ENCODE measurements around the gene RBBP6.
A peak's percentile ranks its signal among the peaks of the same experiment; 100 is the strongest.
"Not testable (repeated sequence)": the region's sequence is repeated elsewhere in the genome, so short reads cannot be mapped to it uniquely, and the experiment has no call there.

RBBP6 gene

DNA sequence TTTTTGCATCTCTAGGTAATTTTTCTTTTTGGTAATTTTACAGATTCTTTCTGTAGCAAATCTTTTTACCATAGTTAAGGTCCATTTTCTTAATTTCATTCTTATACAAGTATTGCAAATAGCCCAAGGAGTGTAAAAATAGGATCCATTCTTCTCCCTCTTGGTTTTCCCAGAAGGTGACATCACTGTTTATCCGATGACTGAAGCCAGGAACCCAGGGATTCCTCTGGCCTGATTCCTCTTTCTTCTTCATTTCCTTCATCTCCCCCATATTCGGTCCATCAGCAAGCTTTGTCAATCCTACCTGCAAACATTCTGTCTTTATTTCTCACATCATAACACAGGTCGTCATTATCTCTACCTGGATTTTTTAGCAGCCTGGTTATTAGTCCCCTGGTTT is 5.3 kb downstream of the RBBP6 start:
- Mint-ChIP-seq H3K9me3 (no peaks in the 10 kb centered on the region), H3K36me3 (ENCODE audit: insufficient read depth) (peaks cover 46% of the 10 kb centered on the region), H3K27me3 (no peaks in the 10 kb centered on the region), H3K27ac (ENCODE audit: low read depth) (peak overlapping the region; percentile 74), H3K4me3 (peak overlapping the region; percentile 36), H3K4me1 (peaks cover 69% of the 10 kb centered on the region)
- no peak for DNase-seq (ENCODE audit: low spot score in 2 of 2)
- ATAC-seq (replicated peaks; ENCODE audit: extremely low read depth, poor library complexity, severe bottlenecking), result no peak

DNA sequence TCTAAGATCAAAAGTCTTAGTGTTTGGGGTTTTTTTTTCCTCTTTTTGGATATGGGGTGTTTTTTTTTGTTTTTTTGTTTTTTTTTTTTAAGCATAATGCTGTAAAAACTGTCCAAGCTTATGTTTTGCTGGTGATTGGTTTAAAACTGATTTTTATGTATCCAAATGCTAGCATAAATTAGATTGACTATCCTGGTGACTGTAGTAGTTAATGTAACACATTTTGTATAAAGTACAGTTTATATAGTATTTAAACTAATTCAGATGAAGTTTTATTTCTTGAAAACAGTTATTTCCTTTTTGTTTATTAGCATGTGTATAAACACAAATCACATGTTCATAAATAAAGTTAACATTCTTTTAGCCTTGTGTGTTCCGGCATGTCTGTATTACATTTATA is 10.9 kb downstream of the RBBP6 start:
- Mint-ChIP-seq H3K4me3 (no peak overlapping the region), H3K4me1 (peaks cover 46% of the 10 kb centered on the region), H3K36me3 (ENCODE audit: insufficient read depth) (peaks cover 49% of the 10 kb centered on the region), H3K9me3 (no peaks in the 10 kb centered on the region), H3K27ac (ENCODE audit: low read depth) (no peak overlapping the region), H3K27me3 (no peaks in the 10 kb centered on the region)
- DNase-seq (ENCODE audit: low spot score in 2 of 2), result no peak
- no peak for ATAC-seq (replicated peaks; ENCODE audit: extremely low read depth, poor library complexity, severe bottlenecking)

DNA sequence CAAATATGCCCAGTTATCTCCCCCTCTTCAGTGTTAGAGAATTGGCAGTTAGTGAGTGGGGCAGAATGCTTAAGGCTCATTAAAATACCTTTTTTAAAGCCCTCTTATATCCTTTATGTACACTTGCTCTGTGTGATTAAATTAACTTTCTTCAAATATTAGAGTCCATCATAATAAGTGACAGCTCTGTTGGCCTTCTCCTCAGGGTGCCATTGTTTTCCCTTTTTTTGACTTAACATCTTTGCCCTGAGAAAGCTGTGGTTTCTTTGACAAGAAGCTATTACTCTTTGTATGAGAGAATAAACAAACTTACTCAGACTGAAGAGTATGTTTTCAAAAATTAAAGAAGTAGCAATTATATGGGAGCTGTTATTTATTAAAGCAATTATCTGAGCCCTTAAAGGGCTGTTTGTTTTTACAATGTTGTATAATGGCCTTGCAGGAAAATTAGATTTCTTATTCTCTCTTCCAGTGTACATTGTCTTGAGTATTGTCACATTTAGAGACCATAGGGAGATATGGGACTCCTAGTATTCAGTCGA is 13.4 kb downstream of the RBBP6 start:
- ATAC-seq (replicated peaks; ENCODE audit: extremely low read depth, poor library complexity, severe bottlenecking) (no peak), DNase-seq (ENCODE audit: low spot score in 2 of 2) (no peak)
- Mint-ChIP-seq H3K4me3 (no peak overlapping the region), H3K36me3 (ENCODE audit: insufficient read depth) (peaks cover 58% of the 10 kb centered on the region), H3K9me3 (no peaks in the 10 kb centered on the region), H3K4me1 (peaks cover 36% of the 10 kb centered on the region), H3K27me3 (no peaks in the 10 kb centered on the region), H3K27ac (ENCODE audit: low read depth) (no peak overlapping the region)

DNA sequence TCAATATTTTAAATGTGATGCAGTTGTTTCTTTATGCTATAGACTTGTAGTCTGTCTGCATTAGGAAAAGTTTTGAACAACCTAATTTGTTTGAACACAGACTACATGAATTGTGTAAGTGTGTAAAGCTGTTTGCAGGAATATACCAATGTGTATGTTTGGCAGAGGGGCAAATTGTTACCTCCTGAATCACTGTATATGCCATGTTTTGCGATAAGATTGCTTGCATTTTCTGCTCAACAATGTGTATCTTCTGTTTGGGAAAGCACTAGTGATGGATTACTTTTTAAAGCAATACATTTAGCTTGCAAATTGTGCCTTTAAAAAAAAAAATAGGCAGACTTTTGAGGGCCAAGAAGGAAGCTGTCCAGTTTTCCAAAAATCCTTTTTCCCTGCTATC is 14.6 kb downstream of the RBBP6 start:
- peaks cover 57% of the 10 kb centered on the region for H3K36me3 Mint-ChIP-seq (ENCODE audit: insufficient read depth)
- peaks cover 41% of the 10 kb centered on the region for H3K4me1 Mint-ChIP-seq
- no peak overlapping the region for H3K4me3 Mint-ChIP-seq

DNA sequence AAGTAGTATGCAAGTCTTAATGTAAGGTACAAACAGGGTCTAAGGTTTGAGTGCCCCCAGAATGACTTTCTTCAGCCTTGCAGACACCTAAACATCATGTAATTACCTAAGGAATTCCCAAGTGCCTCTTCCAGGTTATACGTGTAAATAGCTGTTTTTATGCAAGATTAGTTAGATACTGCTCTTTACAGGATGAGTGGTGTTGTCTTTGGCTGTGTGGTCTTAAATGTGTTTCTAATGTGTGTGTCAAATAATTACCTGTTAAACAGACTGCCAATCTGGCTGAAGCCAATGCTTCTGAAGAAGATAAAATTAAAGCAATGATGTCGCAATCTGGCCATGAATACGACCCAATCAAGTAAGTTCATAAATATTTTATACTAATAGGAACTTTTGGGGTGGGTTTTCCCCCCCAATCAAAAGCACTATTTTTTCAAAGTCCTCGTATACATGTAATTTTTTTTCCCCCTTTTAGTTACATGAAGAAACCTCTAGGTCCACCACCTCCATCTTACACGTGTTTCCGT is 16.0 kb downstream of the RBBP6 start:
- H3K27ac Mint-ChIP-seq (ENCODE audit: low read depth), result no peak overlapping the region
- ATAC-seq (replicated peaks; ENCODE audit: extremely low read depth, poor library complexity, severe bottlenecking), result no peak
- no peak overlapping the region for H3K4me3 Mint-ChIP-seq
- DNase-seq (ENCODE audit: low spot score in 2 of 2), result no peak
- peaks cover 27% of the 10 kb centered on the region for H3K4me1 Mint-ChIP-seq
- no peaks in the 10 kb centered on the region for H3K27me3 Mint-ChIP-seq
- no peaks in the 10 kb centered on the region for H3K9me3 Mint-ChIP-seq
- H3K36me3 Mint-ChIP-seq (ENCODE audit: insufficient read depth), result peaks cover 63% of the 10 kb centered on the region

More for the DNA sequence above, 14.6 kb downstream of the RBBP6 start:
- ATAC-seq (replicated peaks; ENCODE audit: extremely low read depth, poor library complexity, severe bottlenecking) (no peak), DNase-seq (ENCODE audit: low spot score in 2 of 2) (no peak)
- no peaks in the 10 kb centered on the region for H3K9me3 Mint-ChIP-seq
- no peaks in the 10 kb centered on the region for H3K27me3 Mint-ChIP-seq
- H3K27ac Mint-ChIP-seq (ENCODE audit: low read depth), result no peak overlapping the region

DNA sequence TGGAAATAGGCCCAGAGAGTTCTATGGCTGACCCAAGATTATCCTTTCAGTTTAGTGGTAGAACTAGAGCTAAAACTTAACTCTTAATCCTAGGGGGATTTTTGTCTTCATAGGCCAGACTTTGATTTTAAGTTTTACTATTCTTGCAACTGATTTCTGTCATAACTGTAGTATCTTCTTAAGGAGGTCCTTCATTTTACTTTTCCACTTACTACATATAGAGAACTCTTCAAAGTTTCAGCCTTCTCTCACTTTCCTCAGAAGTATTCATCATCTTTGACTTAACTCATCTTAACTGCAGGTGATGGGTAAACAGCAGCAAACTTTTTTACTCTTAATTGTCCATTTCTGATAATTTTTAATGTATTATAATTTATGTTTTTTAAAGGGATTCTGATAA is 23.4 kb downstream of the RBBP6 start:
- Mint-ChIP-seq H3K27ac (ENCODE audit: low read depth) (no peak overlapping the region), H3K36me3 (ENCODE audit: insufficient read depth) (peaks cover 75% of the 10 kb centered on the region), H3K4me1 (peaks cover 7% of the 10 kb centered on the region), H3K4me3 (no peak overlapping the region), H3K27me3 (no peaks in the 10 kb centered on the region), H3K9me3 (no peaks in the 10 kb centered on the region)
- no peak for DNase-seq (ENCODE audit: low spot score in 2 of 2)
- ATAC-seq (replicated peaks; ENCODE audit: extremely low read depth, poor library complexity, severe bottlenecking), result no peak

DNA sequence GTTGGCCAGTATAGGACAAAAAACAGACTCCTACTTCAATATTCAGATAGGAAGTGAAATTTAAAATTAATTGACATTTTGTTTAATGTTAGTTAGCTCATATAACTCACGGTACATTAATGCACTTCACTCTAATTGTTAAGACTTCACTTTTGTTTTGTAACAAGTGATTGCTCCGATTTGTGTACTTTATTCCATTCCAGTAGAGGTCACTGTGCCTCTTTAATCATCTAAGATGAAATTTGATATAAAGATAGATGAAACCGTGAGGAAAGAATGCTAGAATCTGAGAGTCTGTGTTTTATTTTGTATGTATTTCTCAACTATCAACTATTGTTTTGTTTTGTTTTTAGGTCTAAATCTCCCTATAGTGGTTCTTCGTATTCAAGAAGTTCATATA is 29.0 kb downstream of the RBBP6 start:
- H3K9me3 Mint-ChIP-seq, result peaks cover 26% of the 10 kb centered on the region
- DNase-seq (ENCODE audit: low spot score in 2 of 2) (no peak), ATAC-seq (replicated peaks; ENCODE audit: extremely low read depth, poor library complexity, severe bottlenecking) (no peak)
- no peaks in the 10 kb centered on the region for H3K27me3 Mint-ChIP-seq
- H3K27ac Mint-ChIP-seq (ENCODE audit: low read depth), result no peak overlapping the region
- H3K36me3 Mint-ChIP-seq (ENCODE audit: insufficient read depth), result peaks cover 72% of the 10 kb centered on the region
- H3K4me3 Mint-ChIP-seq, result no peak overlapping the region
- peaks cover 6% of the 10 kb centered on the region for H3K4me1 Mint-ChIP-seq

DNA sequence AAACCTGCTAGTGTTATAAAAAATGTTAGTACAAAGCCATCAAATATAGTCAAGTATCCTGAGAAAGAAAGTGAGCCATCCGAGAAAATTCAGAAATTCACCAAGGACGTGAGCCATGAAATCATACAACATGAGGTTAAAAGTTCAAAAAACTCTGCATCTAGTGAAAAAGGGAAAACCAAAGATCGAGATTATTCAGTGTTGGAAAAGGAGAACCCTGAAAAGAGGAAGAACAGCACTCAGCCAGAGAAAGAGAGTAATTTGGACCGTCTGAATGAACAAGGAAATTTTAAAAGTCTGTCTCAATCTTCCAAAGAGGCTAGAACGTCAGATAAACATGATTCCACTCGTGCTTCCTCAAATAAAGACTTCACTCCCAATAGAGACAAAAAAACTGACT is 31.7 kb downstream of the RBBP6 start:
- H3K9me3 Mint-ChIP-seq, result peaks cover 26% of the 10 kb centered on the region
- no peaks in the 10 kb centered on the region for H3K27me3 Mint-ChIP-seq
- peaks cover 60% of the 10 kb centered on the region for H3K36me3 Mint-ChIP-seq (ENCODE audit: insufficient read depth)
- ATAC-seq (replicated peaks; ENCODE audit: extremely low read depth, poor library complexity, severe bottlenecking) (no peak), DNase-seq (ENCODE audit: low spot score in 2 of 2) (no peak)
- peaks cover 6% of the 10 kb centered on the region for H3K4me1 Mint-ChIP-seq
- no peak overlapping the region for H3K27ac Mint-ChIP-seq (ENCODE audit: low read depth)
- no peak overlapping the region for H3K4me3 Mint-ChIP-seq

DNA sequence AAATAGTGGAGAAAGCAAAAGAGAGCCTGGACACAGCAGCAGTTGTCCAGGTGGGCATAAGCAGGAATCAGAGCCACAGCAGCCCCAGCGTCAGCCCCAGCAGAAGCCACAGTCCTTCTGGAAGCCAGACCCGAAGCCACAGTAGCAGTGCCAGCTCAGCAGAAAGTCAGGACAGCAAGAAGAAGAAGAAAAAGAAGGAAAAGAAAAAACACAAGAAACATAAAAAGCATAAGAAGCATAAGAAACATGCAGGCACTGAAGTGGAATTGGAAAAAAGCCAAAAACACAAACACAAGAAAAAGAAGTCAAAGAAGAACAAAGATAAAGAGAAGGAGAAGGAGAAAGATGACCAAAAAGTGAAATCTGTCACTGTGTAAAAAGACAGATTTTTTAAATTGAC is 32.7 kb downstream of the RBBP6 start:
- H3K4me1 Mint-ChIP-seq, result peaks cover 6% of the 10 kb centered on the region
- peak overlapping the region; percentile 66 for H3K27ac Mint-ChIP-seq (ENCODE audit: low read depth)
- H3K4me3 Mint-ChIP-seq, result no peak overlapping the region
- peaks cover 51% of the 10 kb centered on the region for H3K36me3 Mint-ChIP-seq (ENCODE audit: insufficient read depth)
- ATAC-seq (replicated peaks; ENCODE audit: extremely low read depth, poor library complexity, severe bottlenecking), result no peak
- no peak for DNase-seq (ENCODE audit: low spot score in 2 of 2)
- no peaks in the 10 kb centered on the region for H3K27me3 Mint-ChIP-seq
- H3K9me3 Mint-ChIP-seq, result peaks cover 26% of the 10 kb centered on the region

DNA sequence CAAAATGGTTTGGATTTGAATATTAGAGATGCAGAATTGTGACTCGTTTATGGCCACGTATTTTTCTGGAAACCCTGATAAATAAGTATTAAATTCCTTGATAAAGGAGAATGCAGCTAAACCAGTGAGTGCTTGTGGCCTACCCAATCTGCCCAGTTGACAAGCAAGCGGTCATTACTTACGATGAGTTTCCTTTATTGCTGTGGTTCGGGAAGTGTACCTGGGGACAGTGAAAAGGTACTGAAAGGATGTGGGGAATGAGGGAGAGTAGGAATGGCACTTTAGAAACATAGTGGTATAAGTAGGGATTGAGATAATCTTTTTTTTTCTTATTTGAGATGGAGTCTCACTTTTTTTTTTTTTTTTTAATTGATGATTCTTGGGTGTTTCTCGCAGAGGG is 33.8 kb downstream of the RBBP6 start:
- H3K36me3 Mint-ChIP-seq (ENCODE audit: insufficient read depth), result peaks cover 41% of the 10 kb centered on the region
- H3K9me3 Mint-ChIP-seq, result peaks cover 26% of the 10 kb centered on the region
- ATAC-seq (replicated peaks; ENCODE audit: extremely low read depth, poor library complexity, severe bottlenecking), result no peak
- DNase-seq (ENCODE audit: low spot score in 2 of 2), result no peak
- H3K27me3 Mint-ChIP-seq, result no peaks in the 10 kb centered on the region
- H3K4me3 Mint-ChIP-seq, result no peak overlapping the region
- H3K27ac Mint-ChIP-seq (ENCODE audit: low read depth), result peak overlapping the region; percentile 39
- H3K4me1 Mint-ChIP-seq, result peaks cover 6% of the 10 kb centered on the region

DNA sequence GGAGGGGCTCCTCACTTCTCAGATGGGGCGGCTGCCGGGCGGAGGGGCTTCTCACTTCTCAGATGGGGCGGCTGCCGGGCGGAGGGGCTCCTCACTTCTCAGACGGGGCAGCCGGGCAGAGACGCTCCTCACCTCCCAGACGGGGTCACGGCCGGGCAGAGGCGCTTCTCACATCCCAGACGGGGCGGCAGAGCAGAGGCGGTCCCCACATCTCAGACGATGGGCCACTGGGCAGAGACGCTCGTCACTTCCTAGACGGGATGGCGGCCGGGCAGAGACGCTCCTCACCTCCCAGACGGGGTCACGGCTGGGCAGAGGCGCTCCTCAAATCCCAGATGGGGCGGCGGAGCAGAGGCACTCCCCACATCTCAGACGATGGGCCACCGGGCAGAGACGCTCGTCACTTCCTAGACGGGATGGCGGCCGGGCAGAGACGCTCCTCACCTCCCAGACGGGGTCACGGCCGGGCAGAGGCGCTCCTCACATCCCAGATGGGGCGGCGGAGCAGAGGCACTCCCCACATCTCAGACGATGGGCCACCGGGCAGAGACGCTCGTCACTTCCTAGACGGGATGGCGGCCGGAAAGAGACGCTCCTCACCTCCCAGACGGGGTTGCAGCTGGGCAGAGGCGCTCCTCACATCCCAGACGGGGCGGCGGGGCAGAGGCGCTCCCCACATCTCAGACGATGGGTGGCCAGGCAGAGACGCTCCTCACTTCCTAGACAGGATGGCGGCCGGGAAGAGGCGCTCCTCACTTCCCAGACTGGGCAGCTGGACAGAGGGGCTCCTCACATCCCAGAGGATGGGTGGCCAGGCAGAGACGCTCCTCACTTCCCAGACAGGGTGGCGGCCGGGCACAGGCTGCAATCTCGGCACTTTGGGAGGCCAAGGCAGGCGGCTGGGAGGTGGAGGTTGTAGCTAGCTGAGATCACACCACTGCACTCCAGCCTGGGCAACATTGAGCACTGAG is 35.4 kb downstream of the RBBP6 start:
- not testable (repeated sequence) for H3K27me3 Mint-ChIP-seq; H3K27ac Mint-ChIP-seq (ENCODE audit: low read depth); DNase-seq (ENCODE audit: low spot score in 2 of 2); H3K4me1 Mint-ChIP-seq; H3K4me3 Mint-ChIP-seq; ATAC-seq (replicated peaks; ENCODE audit: extremely low read depth, poor library complexity, severe bottlenecking)
- peaks cover 16% of the 10 kb centered on the region for H3K9me3 Mint-ChIP-seq
- H3K36me3 Mint-ChIP-seq (ENCODE audit: insufficient read depth), result peaks cover 24% of the 10 kb centered on the region

DNA sequence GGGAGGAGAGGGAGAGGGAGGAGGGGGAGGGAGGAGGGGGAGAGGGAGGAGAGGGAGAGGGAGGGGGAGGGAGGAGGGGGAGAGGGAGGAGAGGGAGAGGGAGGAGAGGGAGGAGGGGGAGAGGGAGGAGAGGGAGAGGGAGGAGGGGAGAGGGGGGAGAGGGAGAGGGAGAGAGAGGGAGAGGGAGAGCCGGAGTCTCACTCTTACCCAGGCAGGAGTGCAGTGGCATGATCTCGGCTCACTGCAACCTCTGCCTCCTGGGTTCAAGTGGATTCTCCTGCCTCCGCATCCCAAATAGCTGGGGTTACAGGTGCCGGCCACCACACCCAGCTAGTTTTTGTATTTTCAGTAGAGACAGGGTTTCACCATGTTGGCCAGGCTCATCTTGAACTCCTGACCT is 36.4 kb downstream of the RBBP6 start:
- H3K27ac Mint-ChIP-seq (ENCODE audit: low read depth); H3K4me1 Mint-ChIP-seq; DNase-seq (ENCODE audit: low spot score in 2 of 2); H3K4me3 Mint-ChIP-seq; ATAC-seq (replicated peaks; ENCODE audit: extremely low read depth, poor library complexity, severe bottlenecking); H3K27me3 Mint-ChIP-seq: not testable (repeated sequence)
- peaks cover 16% of the 10 kb centered on the region for H3K36me3 Mint-ChIP-seq (ENCODE audit: insufficient read depth)
- peaks cover 15% of the 10 kb centered on the region for H3K9me3 Mint-ChIP-seq

DNA sequence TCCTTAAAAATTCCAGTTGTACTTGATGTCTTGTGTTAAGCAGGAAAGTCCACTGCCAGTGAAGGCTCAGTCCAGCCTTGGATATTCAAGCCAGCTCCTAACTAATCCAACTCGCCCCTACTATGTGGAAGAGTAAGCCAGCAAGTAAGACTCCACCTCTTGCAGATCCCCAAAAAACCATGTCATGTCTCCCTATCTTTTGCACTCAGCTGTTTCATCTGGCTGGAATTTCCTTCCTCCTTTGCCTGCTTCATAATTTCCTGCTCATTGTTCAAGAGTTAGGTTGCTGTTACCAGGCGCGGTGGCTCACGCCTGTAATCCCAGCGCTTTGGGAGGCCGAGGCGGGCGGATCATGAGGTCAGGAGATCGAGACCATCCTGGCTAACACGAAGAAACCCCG is 37.8 kb downstream of the RBBP6 start:
- no peak overlapping the region for H3K4me3 Mint-ChIP-seq
- peaks cover 6% of the 10 kb centered on the region for H3K36me3 Mint-ChIP-seq (ENCODE audit: insufficient read depth)
- H3K27ac Mint-ChIP-seq (ENCODE audit: low read depth), result no peak overlapping the region
- DNase-seq (ENCODE audit: low spot score in 2 of 2) (no peak), ATAC-seq (replicated peaks; ENCODE audit: extremely low read depth, poor library complexity, severe bottlenecking) (no peak)
- H3K27me3 Mint-ChIP-seq, result no peaks in the 10 kb centered on the region
- peaks cover 3% of the 10 kb centered on the region for H3K9me3 Mint-ChIP-seq
- H3K4me1 Mint-ChIP-seq, result no peaks in the 10 kb centered on the region

Data from central memory CD8-positive, alpha-beta T cell (primary cell).